HG03342 (cell line): ENCODE results near the gene ROS1.
A peak's percentile ranks its signal among the peaks of the same experiment; 100 is the strongest.
"Not testable (repeated sequence)": the region's sequence is repeated elsewhere in the genome, so short reads cannot be mapped to it uniquely, and the experiment has no call there.

Experiments
- ATAC-seq: cut with Tn5 transposase; IDR thresholded peaks from one replicate; pipeline ENCODE4 v1.9.1; 2021; ENCODE audit warnings: mild to moderate bottlenecking, moderate library complexity; ENCODE audit not compliant: unreplicated experiment

ROS1 gene

GRCh38 chr6:117268924-117269323 is 156.8 kb downstream of the ROS1 start:
- no peak for ATAC-seq

GRCh38 chr6:117267766-117268534 is 157.8 kb downstream of the ROS1 start:
- ATAC-seq: no peak

GRCh38 chr6:117267054-117267347 is 158.7 kb downstream of the ROS1 start:
- no peak for ATAC-seq

GRCh38 chr6:117266257-117267053 is 159.3 kb downstream of the ROS1 start:
- ATAC-seq: no peak

- peak; percentile 30 for ATAC-seq
Observed at GRCh38 chr6:117265410-117266256, 160.1 kb downstream of the ROS1 start, which contains the start of gene VGLL2. Gene VGLL2 (plus strand): TSS chr6:117265558. CDS start chr6:117265764, 206 bp downstream.

- peak; percentile 40 for ATAC-seq
Observed at GRCh38 chr6:117264692-117265409, 160.9 kb downstream of the ROS1 start.

- no peak for ATAC-seq
Observed at GRCh38 chr6:117264369-117264691, 161.4 kb downstream of the ROS1 start.

- ATAC-seq: no peak
Observed at GRCh38 chr6:117263353-117263927, 162.3 kb downstream of the ROS1 start.

GRCh38 chr6:117262799-117263198 is 162.9 kb downstream of the ROS1 start:
- ATAC-seq: no peak

- ATAC-seq: no peak
Observed at GRCh38 chr6:117253785-117254184, 172.0 kb downstream of the ROS1 start.

- not testable (repeated sequence) for ATAC-seq
Observed at GRCh38 chr6:117244979-117245378, 180.8 kb downstream of the ROS1 start.

GRCh38 chr6:117244571-117244970 is 181.2 kb downstream of the ROS1 start:
- ATAC-seq: not testable (repeated sequence)
